Thoracic aorta (tissue), 2 donors: ENCODE results near the gene HAUS8. TPM values are rescaled to one million over a fixed set of nuclear protein-coding genes. Genes with fewer than 3 reads are reported as not detected.

Experiments used
- ATAC-seq: fragments of 150-250 bp; one replicate; pipeline ENCODE4 v1.8.0; 2017; ENCODE audit warnings: low read depth; ENCODE audit not compliant: insufficient number of reproducible peaks, low FRiP score
- DNase-seq: peaks from one replicate; pipeline ENCODE4 v3.0.0-alpha.2; 2020; ENCODE audit warnings: low spot score
- H3K27ac ChIP-seq, 2 donors: fragments of 200-600 bp; sonication (generic); 1 replicate in 1 of 2; 2 replicates in 1 of 2; pipeline ENCODE4 v1.5.1; 2016; ENCODE audit warnings: mild to moderate bottlenecking in 2 of 2, moderate library complexity in 2 of 2
- H3K27me3 ChIP-seq: fragments of 200-600 bp; sonication (generic); replicated peaks from 2 replicates; pipeline ENCODE4 v1.6.0; 2016; ENCODE audit warnings: mild to moderate bottlenecking; ENCODE audit not compliant: insufficient read depth
- H3K36me3 ChIP-seq: fragments of 200-600 bp; sonication (generic); one replicate; pipeline ENCODE4 v1.5.1; 2016
- H3K4me1 ChIP-seq, 2 donors: fragments of 200-600 bp; sonication (generic); 1 replicate in 1 of 2; 2 replicates in 1 of 2; pipeline versions ENCODE4 v1.5.1 to v1.6.0; 2016; ENCODE audit warnings: low read depth in 2 of 2, mild to moderate bottlenecking in 1 of 2; ENCODE audit not compliant: control insufficient read depth in 1 of 2
- H3K4me3 ChIP-seq: fragments of 200-600 bp; sonication (generic); 2 replicates; pipeline ENCODE4 v1.5.1; 2016; ENCODE audit warnings: mild to moderate bottlenecking
- H3K9me3 ChIP-seq: fragments of 200-600 bp; sonication (generic); 2 replicates; pipeline ENCODE4 v1.5.1; 2016
- CTCF ChIP-seq: fragments of 200-600 bp; sonication (generic); IDR thresholded peaks from one replicate; pipeline ENCODE4 v1.5.1; 2019; ENCODE audit warnings: antibody characterized with exemption
- total RNA-seq, 2 donors: library from RNA; depleted of rRNA; stranded (reverse); fragments of >200 nt; gene quantifications; one replicate each; pipeline versions ENCODE4 v1.1.0 to v1.2.3, GENCODE V29; 2016

Gene HAUS8
- total RNA-seq, 2 donors from 2014 or later: 2.2 to 11.3 TPM

DNA sequence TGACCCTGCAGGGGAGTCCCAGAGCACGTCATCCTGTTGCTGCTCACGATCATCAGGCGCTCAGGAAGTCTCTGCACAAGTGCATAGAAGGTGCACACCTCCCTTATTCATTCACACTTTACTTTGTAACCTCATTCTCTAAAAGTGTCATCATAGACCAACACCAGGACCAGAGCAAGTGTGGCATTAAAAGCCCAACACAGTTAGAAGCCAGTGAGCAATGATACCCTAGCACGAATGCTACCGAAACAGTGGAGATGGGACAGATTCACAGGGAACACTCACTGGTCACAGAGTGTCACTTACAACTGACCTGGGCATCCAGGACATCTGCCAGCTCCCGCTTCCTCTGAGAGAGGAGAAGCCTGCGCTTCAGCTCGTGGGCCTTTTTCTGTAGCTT, 17.0 kb downstream of the HAUS8 start:
- Histone ChIP-seq H3K36me3 (peaks cover 14% of the 10 kb centered on the region), H3K27me3 (no peaks in the 10 kb centered on the region)
- ATAC-seq: no peak

DNA sequence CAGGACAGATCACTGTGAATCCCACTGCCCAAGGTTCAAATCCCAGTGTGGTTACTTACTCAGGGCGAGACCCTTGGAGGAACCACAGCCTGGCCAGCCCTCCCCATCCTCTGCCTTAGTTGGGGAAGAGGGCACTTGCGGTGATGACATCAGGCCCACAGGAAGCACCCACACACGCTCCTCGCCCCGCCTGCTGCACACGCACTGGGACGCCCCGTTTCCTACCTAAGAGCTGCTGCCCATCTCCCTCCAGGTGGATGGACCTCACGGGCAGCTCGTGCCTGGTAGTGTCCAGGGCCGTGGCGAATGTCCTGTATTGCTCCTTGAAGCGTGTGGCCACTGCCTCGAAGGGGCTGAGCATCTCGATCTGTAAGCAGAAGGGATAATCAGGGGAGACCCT, 19.6 kb downstream of the HAUS8 start:
- no peak for ATAC-seq
- Histone ChIP-seq H3K4me3 (no peak overlapping the region), H3K36me3 (peaks cover 14% of the 10 kb centered on the region)

More for the DNA sequence above, 17.0 kb downstream of the HAUS8 start:
- TF ChIP-seq CTCF: no peak
- DNase-seq: no peak
- Histone ChIP-seq H3K4me1 (no peaks in the 10 kb centered on the region), H3K9me3 (peaks cover 2% of the 10 kb centered on the region), H3K4me3 (no peak overlapping the region), H3K27ac (no peak overlapping the region)

DNA sequence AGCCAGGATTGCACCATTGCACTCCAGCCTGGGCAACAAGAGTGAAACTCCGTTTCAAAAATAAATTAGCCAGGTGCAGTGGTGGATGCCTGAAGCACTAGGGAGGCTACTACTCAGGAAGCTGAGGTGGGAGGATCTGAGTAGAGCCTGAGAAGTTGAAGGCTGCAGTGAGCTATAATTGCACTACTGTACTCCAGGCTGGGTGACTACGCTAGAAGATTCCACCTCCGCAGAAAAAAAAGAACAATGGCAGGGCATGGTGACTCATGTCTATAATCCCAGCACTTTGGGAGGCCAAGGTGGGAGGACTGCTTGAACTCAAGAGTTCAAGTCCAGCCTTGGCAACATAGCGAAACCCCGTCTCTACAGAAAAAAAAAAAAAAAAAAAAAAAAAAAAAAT, 20.5 kb downstream of the HAUS8 start:
- H3K4me3 ChIP-seq: no peak overlapping the region
- no peak overlapping the region for H3K27ac ChIP-seq
- H3K4me1 ChIP-seq: no peaks in the 10 kb centered on the region
- no peak for TF ChIP-seq CTCF
- H3K27me3 ChIP-seq: no peaks in the 10 kb centered on the region
- H3K9me3 ChIP-seq: peaks cover 2% of the 10 kb centered on the region
- ATAC-seq (no peak), DNase-seq (no peak)
- H3K36me3 ChIP-seq: peaks cover 14% of the 10 kb centered on the region

More for the DNA sequence above, 19.6 kb downstream of the HAUS8 start:
- DNase-seq: no peak
- Histone ChIP-seq H3K27ac (no peak overlapping the region), H3K9me3 (peaks cover 2% of the 10 kb centered on the region), H3K4me1 (no peaks in the 10 kb centered on the region), H3K27me3 (no peaks in the 10 kb centered on the region)
- no peak for TF ChIP-seq CTCF

- ATAC-seq: no peak
- no peaks in the 10 kb centered on the region for H3K9me3 ChIP-seq
Measured at GRCh38 chr19:17052439-17052838, 22.8 kb downstream of the HAUS8 start.

GRCh38 chr19:17049711-17050280, 25.5 kb downstream of the HAUS8 start:
- H3K9me3 ChIP-seq: no peaks in the 10 kb centered on the region
- no peaks in the 10 kb centered on the region for H3K27me3 ChIP-seq
- TF ChIP-seq CTCF: no peak
- ATAC-seq (no peak), DNase-seq (no peak)
- H3K27ac ChIP-seq: no peak overlapping the region
- H3K36me3 ChIP-seq: peaks cover 12% of the 10 kb centered on the region
- H3K4me3 ChIP-seq: no peak overlapping the region
- no peaks in the 10 kb centered on the region for H3K4me1 ChIP-seq

More at GRCh38 chr19:17052439-17052838, 22.8 kb downstream of the HAUS8 start:
- Histone ChIP-seq H3K36me3 (peaks cover 12% of the 10 kb centered on the region), H3K4me3 (no peak overlapping the region), H3K4me1 (no peaks in the 10 kb centered on the region), H3K27me3 (no peaks in the 10 kb centered on the region), H3K27ac (no peak overlapping the region)
- TF ChIP-seq CTCF: peak; percentile 64
- DNase-seq: no peak
